Effector memory CD4-positive, alpha-beta T cell (primary cell): Measurements from ENCODE around the gene C18orf54.

ENCODE experiments used
- DNase-seq, 3 donors: peaks; one replicate each; pipeline ENCODE4 v3.0.0-alpha.2; 2020
- H3K27ac ChIP-seq: 2 replicates; pipeline ENCODE4 v1.7.0; 2013; ENCODE audit warnings: mild to moderate bottlenecking, low read length, moderate library complexity; ENCODE audit not compliant: insufficient read depth, poor library complexity, severe bottlenecking
- H3K27me3 ChIP-seq: replicated peaks from 2 replicates; pipeline ENCODE4 v1.7.0; 2013; ENCODE audit warnings: mild to moderate bottlenecking, low read length; ENCODE audit not compliant: insufficient read depth, control insufficient read depth, poor library complexity, severe bottlenecking
- H3K36me3 ChIP-seq: 2 replicates; pipeline ENCODE4 v1.7.0; 2013; ENCODE audit warnings: mild to moderate bottlenecking, low read length, moderate library complexity; ENCODE audit not compliant: control insufficient read depth, insufficient read depth
- H3K4me1 ChIP-seq: 2 replicates; pipeline ENCODE4 v1.7.0; 2013; ENCODE audit warnings: low read length, mild to moderate bottlenecking; ENCODE audit not compliant: control insufficient read depth, insufficient read depth, poor library complexity, severe bottlenecking
- H3K4me3 ChIP-seq: 2 replicates; pipeline ENCODE4 v1.7.0; 2013; ENCODE audit warnings: low read length, low read depth, mild to moderate bottlenecking; ENCODE audit not compliant: insufficient read depth, poor library complexity, severe bottlenecking
- H3K9me3 ChIP-seq: 2 replicates; pipeline ENCODE4 v1.7.0; 2013; ENCODE audit warnings: mild to moderate bottlenecking, low read length, moderate library complexity; ENCODE audit not compliant: control insufficient read depth

Gene C18orf54

GRCh38 chr18:54411781-54412180 is 54.1 kb downstream of the C18orf54 start:
- Histone ChIP-seq H3K27me3 (no peaks in the 10 kb centered on the region), H3K27ac (no peak overlapping the region), H3K36me3 (no peaks in the 10 kb centered on the region), H3K4me3 (no peak overlapping the region), H3K9me3 (no peaks in the 10 kb centered on the region), H3K4me1 (no peaks in the 10 kb centered on the region)
- no peak for DNase-seq

DNA sequence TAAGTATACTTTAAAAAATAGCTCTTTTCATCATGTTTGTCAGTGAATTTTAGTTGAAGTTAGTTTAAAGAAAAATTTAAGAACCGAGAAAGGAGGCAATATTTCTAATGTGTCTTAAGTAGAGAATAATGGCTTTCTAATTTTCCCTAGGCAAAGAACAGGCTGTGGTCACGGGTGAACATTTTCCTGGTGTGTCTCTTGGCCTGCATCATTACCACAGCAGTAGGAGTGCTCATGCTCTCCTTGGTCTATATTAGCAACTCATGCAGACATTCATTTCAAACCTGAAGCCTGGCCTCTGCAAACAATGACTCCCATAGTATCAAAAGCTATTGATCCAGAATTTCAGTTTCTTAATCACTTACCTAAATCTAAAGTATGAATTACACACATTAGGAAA is 57.4 kb downstream of the C18orf54 start:
- Histone ChIP-seq H3K4me1 (no peaks in the 10 kb centered on the region), H3K27ac (no peak overlapping the region), H3K4me3 (no peak overlapping the region), H3K9me3 (no peaks in the 10 kb centered on the region), H3K27me3 (no peaks in the 10 kb centered on the region), H3K36me3 (no peaks in the 10 kb centered on the region)
- no peak for DNase-seq

- H3K9me3 ChIP-seq = no peaks in the 10 kb centered on the region
- H3K27ac ChIP-seq = no peak overlapping the region
- no peaks in the 10 kb centered on the region for H3K4me1 ChIP-seq
- no peaks in the 10 kb centered on the region for H3K27me3 ChIP-seq
- H3K36me3 ChIP-seq = no peaks in the 10 kb centered on the region
- H3K4me3 ChIP-seq = no peak overlapping the region
- DNase-seq = no peak
Observed at GRCh38 chr18:54416436-54416835, 58.7 kb downstream of the C18orf54 start.

GRCh38 chr18:54423831-54424230 is 66.1 kb downstream of the C18orf54 start:
- Histone ChIP-seq H3K27me3 (no peaks in the 10 kb centered on the region), H3K4me3 (no peak overlapping the region), H3K27ac (no peak overlapping the region), H3K9me3 (no peaks in the 10 kb centered on the region), H3K36me3 (no peaks in the 10 kb centered on the region), H3K4me1 (no peaks in the 10 kb centered on the region)
- no peak for DNase-seq

GRCh38 chr18:54426085-54426665 is 68.5 kb downstream of the C18orf54 start:
- no peak for DNase-seq
- Histone ChIP-seq H3K9me3 (no peaks in the 10 kb centered on the region), H3K4me3 (no peak overlapping the region), H3K36me3 (no peaks in the 10 kb centered on the region), H3K27ac (no peak overlapping the region), H3K27me3 (no peaks in the 10 kb centered on the region), H3K4me1 (no peaks in the 10 kb centered on the region)
